GM15510 (cell line): ENCODE measurements around the gene CYP46A1.

Source experiments
- POLR2A ChIP-seq: IDR thresholded peaks from 3 replicates; pipeline ENCODE4 v1.6.1; 2011; ENCODE audit warnings: borderline replicate concordance; ENCODE audit not compliant: insufficient read length; ENCODE audit errors: extremely low read depth

The CYP46A1 gene

GRCh38 chr14:99688210-99688581, 4.1 kb downstream of the CYP46A1 start:
- TF ChIP-seq POLR2A: no peak

GRCh38 chr14:99688629-99689028, 4.5 kb downstream of the CYP46A1 start:
- TF ChIP-seq POLR2A: no peak

GRCh38 chr14:99689266-99690236, 5.5 kb downstream of the CYP46A1 start:
- TF ChIP-seq POLR2A: no peak

GRCh38 chr14:99690636-99691035, 6.5 kb downstream of the CYP46A1 start:
- no peak for TF ChIP-seq POLR2A

GRCh38 chr14:99691111-99691885, 7.2 kb downstream of the CYP46A1 start:
- no peak for TF ChIP-seq POLR2A

- no peak for TF ChIP-seq POLR2A
These were observed 9.8 kb downstream of the CYP46A1 start for GRCh38 chr14:99693918-99694317.

- TF ChIP-seq POLR2A: no peak
These were observed 12.8 kb downstream of the CYP46A1 start for GRCh38 chr14:99696929-99697328.

GRCh38 chr14:99698236-99698635, 14.1 kb downstream of the CYP46A1 start:
- no peak for TF ChIP-seq POLR2A

GRCh38 chr14:99698642-99699041, 14.5 kb downstream of the CYP46A1 start:
- TF ChIP-seq POLR2A: no peak

GRCh38 chr14:99699085-99699760, 15.1 kb downstream of the CYP46A1 start:
- no peak for TF ChIP-seq POLR2A

- TF ChIP-seq POLR2A: no peak
These were observed 15.8 kb downstream of the CYP46A1 start for GRCh38 chr14:99699861-99700260.

GRCh38 chr14:99700379-99700778, 16.3 kb downstream of the CYP46A1 start:
- TF ChIP-seq POLR2A: no peak

- TF ChIP-seq POLR2A: no peak
These were observed 17.2 kb downstream of the CYP46A1 start for GRCh38 chr14:99701260-99701659.

- TF ChIP-seq POLR2A: no peak
These were observed 18.0 kb downstream of the CYP46A1 start for GRCh38 chr14:99702115-99702514.

GRCh38 chr14:99703381-99703780, 19.3 kb downstream of the CYP46A1 start:
- TF ChIP-seq POLR2A: no peak
